ENCODE measurements around the gene SORCS3.
A peak's percentile ranks its signal among the peaks of the same experiment; 100 is the strongest.
"Not testable (repeated sequence)": the region's sequence is repeated elsewhere in the genome, so short reads cannot be mapped to it uniquely, and the experiment has no call there.

SORCS3 gene

DNA sequence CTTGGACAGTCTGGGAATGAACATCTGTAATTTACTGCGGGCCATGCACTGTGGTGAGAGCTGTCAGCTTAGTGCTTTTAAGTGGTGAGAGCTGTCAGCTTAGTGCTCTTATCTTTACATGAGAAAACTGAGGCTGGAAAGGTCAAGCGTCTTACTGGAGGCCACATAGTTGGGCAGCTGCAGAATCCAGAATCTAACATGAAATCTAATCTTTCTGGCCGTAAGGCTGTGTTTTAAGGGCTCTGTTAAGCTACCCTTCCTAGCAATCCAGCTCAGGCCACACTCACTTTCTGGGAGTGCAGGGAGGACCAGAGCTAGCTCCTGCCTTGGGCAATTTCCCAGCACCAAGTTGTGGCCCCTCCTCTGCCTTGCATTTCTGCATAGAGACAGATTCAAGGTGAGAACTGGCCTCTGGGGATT is 70.2 kb downstream of the SORCS3 start:
- H3K4me1 ChIP-seq (ENCODE audit: control insufficient read depth in 1 of 2, insufficient read depth in 1 of 2, low read depth in 1 of 2, low read length in 1 of 2) = peaks cover 46 to 50% of the 10 kb centered on the region in 2 experiments

DNA sequence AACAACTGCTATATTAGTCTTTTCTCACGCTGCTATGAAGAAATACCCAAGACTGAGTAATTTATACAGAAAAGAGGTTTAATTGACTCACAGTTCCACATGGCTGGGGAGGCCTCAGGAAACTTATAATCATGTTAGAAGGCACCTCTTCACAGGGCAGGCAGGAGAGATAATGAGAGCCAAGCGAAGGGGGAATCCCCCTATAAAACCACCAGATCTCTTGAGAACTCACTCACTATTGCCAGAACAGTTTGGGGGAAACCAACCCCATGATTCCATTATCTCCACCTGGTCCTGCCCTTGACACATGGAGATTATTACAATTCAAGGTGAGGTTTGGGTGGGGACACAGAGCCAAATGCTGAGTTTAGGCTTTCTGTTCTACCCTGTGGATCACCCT is 89.5 kb downstream of the SORCS3 start:
- not testable (repeated sequence) for H3K36me3 ChIP-seq; H3K27ac ChIP-seq; H3K4me1 ChIP-seq (ENCODE audit: control insufficient read depth in 1 of 2, insufficient read depth in 1 of 2, low read depth in 1 of 2, low read length in 1 of 2); H3K4me3 ChIP-seq (ENCODE audit: low read depth in 1 of 2, low read length in 1 of 2); H3K9me3 ChIP-seq
- H3K27me3 ChIP-seq = peaks cover 51% of the 10 kb centered on the region

More for the DNA sequence above, 70.2 kb downstream of the SORCS3 start:
- TF ChIP-seq, protein P1, sequence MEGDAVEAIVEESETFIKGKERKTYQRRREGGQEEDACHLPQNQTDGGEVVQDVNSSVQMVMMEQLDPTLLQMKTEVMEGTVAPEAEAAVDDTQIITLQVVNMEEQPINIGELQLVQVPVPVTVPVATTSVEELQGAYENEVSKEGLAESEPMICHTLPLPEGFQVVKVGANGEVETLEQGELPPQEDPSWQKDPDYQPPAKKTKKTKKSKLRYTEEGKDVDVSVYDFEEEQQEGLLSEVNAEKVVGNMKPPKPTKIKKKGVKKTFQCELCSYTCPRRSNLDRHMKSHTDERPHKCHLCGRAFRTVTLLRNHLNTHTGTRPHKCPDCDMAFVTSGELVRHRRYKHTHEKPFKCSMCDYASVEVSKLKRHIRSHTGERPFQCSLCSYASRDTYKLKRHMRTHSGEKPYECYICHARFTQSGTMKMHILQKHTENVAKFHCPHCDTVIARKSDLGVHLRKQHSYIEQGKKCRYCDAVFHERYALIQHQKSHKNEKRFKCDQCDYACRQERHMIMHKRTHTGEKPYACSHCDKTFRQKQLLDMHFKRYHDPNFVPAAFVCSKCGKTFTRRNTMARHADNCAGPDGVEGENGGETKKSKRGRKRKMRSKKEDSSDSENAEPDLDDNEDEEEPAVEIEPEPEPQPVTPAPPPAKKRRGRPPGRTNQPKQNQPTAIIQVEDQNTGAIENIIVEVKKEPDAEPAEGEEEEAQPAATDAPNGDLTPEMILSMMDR (IDR thresholded peaks at IDR 0.05) = no peak
- Histone ChIP-seq H3K9me3 (no peaks in the 10 kb centered on the region), H3K4me3 (ENCODE audit: low read depth in 1 of 2, low read length in 1 of 2) (no peak overlapping the region), H3K36me3 (no peaks in the 10 kb centered on the region), H3K27me3 (no peaks in the 10 kb centered on the region), H3K27ac (peak overlapping the region; percentile 78)

DNA sequence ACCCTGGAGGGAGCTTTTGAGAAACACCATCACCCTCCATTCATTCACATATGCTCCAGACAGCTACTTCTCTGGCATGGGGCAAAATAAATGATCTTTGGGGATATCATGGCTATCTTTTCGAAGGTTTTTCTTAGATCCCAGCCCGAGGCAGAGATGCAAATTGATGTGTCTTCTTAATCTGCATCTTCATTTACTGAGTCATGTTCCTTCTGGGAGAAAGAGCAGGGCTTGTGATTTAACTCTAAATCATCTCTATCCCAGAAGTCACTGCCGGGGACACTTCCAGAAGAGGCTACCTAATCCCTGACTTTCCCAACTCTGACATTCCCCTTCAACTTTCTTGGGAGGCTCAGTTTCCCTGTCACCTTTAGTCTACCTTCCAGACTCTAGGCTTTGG is 90.1 kb downstream of the SORCS3 start:
- H3K9me3 ChIP-seq = no peaks in the 10 kb centered on the region
- H3K4me3 ChIP-seq (ENCODE audit: low read depth in 1 of 2, low read length in 1 of 2) = no peak overlapping the region
- no peaks in the 10 kb centered on the region for H3K4me1 ChIP-seq (ENCODE audit: control insufficient read depth in 1 of 2, insufficient read depth in 1 of 2, low read depth in 1 of 2, low read length in 1 of 2)
- TF ChIP-seq, protein P1 (IDR thresholded peaks at IDR 0.05) = no peak
- peaks cover 57% of the 10 kb centered on the region for H3K27me3 ChIP-seq
- H3K36me3 ChIP-seq = no peaks in the 10 kb centered on the region
- H3K27ac ChIP-seq = no peak overlapping the region

DNA sequence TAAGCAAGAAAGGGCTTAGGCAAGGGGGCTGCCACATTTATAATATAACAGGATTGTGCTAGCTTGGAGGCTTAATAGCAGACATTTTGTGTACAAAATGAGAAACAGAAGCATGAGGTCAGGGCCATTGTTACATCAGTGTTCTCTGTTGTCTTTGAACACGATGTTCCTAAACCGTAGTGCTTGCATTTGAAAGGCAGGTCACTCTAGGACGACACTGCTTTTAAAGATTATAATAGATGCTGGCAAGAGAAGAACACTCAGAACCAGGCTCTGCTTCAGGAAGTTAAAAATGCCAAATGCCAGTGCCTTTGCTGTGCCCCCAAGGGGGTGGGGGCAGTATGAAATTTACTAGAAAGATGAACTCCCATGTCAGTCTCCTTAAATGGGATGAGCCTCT is 91.1 kb downstream of the SORCS3 start:
- TF ChIP-seq, protein P1 (IDR thresholded peaks at IDR 0.05) = no peak
- Histone ChIP-seq H3K27ac (no peak overlapping the region), H3K27me3 (peaks cover 59% of the 10 kb centered on the region), H3K36me3 (no peaks in the 10 kb centered on the region), H3K9me3 (no peaks in the 10 kb centered on the region), H3K4me3 (ENCODE audit: low read depth in 1 of 2, low read length in 1 of 2) (no peak overlapping the region), H3K4me1 (ENCODE audit: control insufficient read depth in 1 of 2, insufficient read depth in 1 of 2, low read depth in 1 of 2, low read length in 1 of 2) (no peaks in the 10 kb centered on the region)

DNA sequence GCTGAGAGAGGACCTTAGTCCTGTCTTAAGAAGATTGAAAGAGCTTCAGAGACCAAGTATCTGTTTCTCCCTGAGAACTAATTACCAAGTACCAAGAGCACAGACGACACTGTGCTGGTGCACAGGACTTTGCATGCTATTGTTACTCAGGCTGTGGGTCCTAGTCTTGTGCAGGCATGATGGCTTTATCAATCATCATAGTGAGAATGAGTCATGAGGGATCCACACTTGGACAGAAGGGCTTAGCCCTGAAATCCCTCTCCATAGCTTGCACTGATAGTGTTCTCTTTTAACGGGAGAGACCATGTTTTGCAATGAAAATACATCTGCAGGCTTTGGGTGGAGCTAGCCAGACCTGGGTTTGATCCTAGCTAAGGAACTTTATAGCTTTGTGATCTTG is 93.3 kb downstream of the SORCS3 start:
- no peaks in the 10 kb centered on the region for H3K4me1 ChIP-seq (ENCODE audit: control insufficient read depth in 1 of 2, insufficient read depth in 1 of 2, low read depth in 1 of 2, low read length in 1 of 2)
- no peaks in the 10 kb centered on the region for H3K9me3 ChIP-seq
- TF ChIP-seq, protein P1 (IDR thresholded peaks at IDR 0.05) = no peak
- peaks cover 66% of the 10 kb centered on the region for H3K27me3 ChIP-seq
- no peaks in the 10 kb centered on the region for H3K36me3 ChIP-seq
- H3K4me3 ChIP-seq (ENCODE audit: low read depth in 1 of 2, low read length in 1 of 2) = no peak overlapping the region
- no peak overlapping the region for H3K27ac ChIP-seq

DNA sequence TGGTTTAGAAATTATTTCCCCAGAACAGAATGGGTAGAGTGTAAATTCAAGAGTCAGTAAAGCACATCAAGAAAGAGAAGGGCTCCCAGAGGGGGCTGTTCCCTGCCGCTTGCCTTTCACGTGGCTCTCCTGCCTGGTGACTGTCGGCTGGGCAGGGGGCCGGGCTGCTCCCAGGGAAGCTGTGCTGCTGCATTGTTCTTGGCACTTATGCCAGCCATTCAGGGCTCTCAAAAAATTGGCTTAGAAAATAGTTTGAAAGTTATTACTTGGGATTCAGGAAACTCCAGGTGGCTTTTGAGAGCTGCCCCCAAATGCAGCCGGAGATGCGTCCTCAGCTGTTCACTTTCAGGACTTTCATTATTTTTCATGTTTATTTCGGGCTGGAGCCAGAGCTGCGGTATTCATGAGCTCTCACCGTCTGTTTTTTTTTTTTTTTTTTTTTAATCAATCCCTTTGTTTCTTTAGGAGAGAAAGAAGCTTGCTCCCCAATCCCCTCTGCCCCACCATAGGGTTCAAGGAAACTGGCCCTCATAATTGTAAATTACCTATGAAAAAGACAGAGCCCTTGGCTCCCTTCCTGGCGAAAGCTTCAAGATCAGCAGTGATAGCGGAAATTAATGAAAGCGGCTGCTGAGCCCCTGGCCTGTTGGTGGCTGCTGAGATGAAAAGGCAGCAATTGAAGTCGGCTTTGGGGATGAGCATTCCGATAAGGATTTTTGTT is 94.1 kb downstream of the SORCS3 start:
- Histone ChIP-seq H3K36me3 (no peaks in the 10 kb centered on the region), H3K4me3 (ENCODE audit: low read depth in 1 of 2, low read length in 1 of 2) (no peak overlapping the region), H3K9me3 (no peaks in the 10 kb centered on the region), H3K27ac (no peak overlapping the region), H3K27me3 (peaks cover 66% of the 10 kb centered on the region), H3K4me1 (ENCODE audit: control insufficient read depth in 1 of 2, insufficient read depth in 1 of 2, low read depth in 1 of 2, low read length in 1 of 2) (no peaks in the 10 kb centered on the region)
- TF ChIP-seq, protein P1 (IDR thresholded peaks at IDR 0.05) = no peak

Data from neutrophil (primary cell).